A549 treated with DMSO at 1 μM for 4 hours (cell line): Measurements from ENCODE around the gene ANAPC4. TPM values are rescaled to one million over a fixed set of nuclear protein-coding genes. Genes with fewer than 3 reads are reported as not detected.

Experiments used
- total RNA-seq: library from RNA; stranded (reverse); fragments of 200-300 nt; extraction: Qiagen RNA extraction; gene quantifications from 5 replicates; pipeline ENCODE4 v1.2.3, GENCODE V29; 2022; ENCODE audit warnings: low read depth

ANAPC4 gene, protein sequence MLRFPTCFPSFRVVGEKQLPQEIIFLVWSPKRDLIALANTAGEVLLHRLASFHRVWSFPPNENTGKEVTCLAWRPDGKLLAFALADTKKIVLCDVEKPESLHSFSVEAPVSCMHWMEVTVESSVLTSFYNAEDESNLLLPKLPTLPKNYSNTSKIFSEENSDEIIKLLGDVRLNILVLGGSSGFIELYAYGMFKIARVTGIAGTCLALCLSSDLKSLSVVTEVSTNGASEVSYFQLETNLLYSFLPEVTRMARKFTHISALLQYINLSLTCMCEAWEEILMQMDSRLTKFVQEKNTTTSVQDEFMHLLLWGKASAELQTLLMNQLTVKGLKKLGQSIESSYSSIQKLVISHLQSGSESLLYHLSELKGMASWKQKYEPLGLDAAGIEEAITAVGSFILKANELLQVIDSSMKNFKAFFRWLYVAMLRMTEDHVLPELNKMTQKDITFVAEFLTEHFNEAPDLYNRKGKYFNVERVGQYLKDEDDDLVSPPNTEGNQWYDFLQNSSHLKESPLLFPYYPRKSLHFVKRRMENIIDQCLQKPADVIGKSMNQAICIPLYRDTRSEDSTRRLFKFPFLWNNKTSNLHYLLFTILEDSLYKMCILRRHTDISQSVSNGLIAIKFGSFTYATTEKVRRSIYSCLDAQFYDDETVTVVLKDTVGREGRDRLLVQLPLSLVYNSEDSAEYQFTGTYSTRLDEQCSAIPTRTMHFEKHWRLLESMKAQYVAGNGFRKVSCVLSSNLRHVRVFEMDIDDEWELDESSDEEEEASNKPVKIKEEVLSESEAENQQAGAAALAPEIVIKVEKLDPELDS
- total RNA-seq: 10.4 to 14.2 TPM (median 13.6 TPM) in 5 replicates

DNA sequence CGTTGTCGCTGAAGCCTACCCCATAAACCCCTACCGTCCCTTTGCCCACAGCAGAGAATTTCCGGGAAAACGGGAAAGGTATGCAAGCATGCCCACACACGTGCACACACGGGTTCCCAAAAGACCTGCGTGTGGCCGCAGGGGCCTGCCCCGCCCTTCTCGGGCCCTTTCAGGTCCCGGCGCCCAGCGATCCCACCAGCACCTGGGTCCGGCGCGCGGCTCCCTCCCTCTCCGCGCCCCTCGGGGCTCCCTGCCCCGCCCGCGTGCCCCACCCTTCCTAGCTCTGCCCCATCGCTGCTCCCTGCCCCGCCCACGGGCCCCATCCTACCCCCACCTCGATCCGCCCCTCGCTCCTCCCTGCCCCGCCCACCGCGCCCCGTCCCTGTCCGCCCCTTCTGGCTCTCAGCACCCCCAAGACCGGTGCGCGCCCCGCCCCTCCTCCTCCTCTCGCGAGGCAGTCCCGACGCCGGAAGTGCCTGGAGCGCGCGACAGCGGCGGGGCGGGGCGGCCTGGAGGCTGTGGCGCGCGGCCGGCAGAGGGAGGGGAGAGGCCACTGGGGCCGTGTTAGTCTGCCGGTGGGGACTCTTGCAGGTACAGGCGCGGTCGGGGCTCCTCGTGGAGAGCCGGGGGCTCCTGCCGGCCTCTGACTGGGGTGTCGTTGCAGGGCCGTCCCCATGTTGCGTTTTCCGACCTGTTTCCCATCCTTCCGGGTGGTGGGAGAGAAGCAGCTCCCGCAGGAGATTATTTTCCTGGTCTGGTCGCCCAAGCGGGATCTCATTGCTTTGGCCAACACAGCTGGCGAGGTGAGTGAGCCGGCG is at the start of gene ANAPC4:
Gene ANAPC4 (plus strand): TSS at position 510 of the 818 bp plus-strand sequence. CDS start 165 bp downstream, at position 675.

Other genes starting within 250 kb of the ANAPC4 start
- gene SEPSECS, start 216.8 kb upstream of the ANAPC4 start, total RNA-seq: 2.7 to 3.6 TPM (median 3.5 TPM) in 5 replicates
- gene PI4K2B, start 143.2 kb upstream of the ANAPC4 start, total RNA-seq: 5.5 to 9.8 TPM (median 7.5 TPM) in 5 replicates
- 4.4 to 5.4 TPM (median 4.9 TPM) in 5 replicates for gene ZCCHC4, start 64.5 kb upstream of the ANAPC4 start, total RNA-seq